Neural progenitor cell (in vitro differentiated cells): Measurements from ENCODE around the gene COL4A4.

Experiments used
- CTCF ChIP-seq: fragments of 200-600 bp; sonication (generic); IDR thresholded peaks from 2 replicates; pipeline ENCODE4 v1.5.1; 2017; ENCODE audit warnings: antibody characterized with exemption, mild to moderate bottlenecking
- EZH2 ChIP-seq: fragments of 200-600 bp; sonication (generic); IDR thresholded peaks from 2 replicates; pipeline ENCODE4 v1.6.1; 2017; ENCODE audit warnings: antibody characterized with exemption, mild to moderate bottlenecking, moderate library complexity
- EZH2phosphoT487 ChIP-seq: fragments of 200-600 bp; sonication (generic); IDR thresholded peaks from 2 replicates; pipeline ENCODE4 v1.6.1; 2017; ENCODE audit warnings: antibody characterized with exemption

- TF ChIP-seq CTCF (no peak), EZH2phosphoT487 (no peak), EZH2 (no peak)
Observed at GRCh38 chr2:227115761-227116160, 48.2 kb downstream of the COL4A4 start.
